GM23338 (cell line): ENCODE results near the gene ZNF223. TPM values are rescaled to one million over a fixed set of nuclear protein-coding genes. Genes with fewer than 3 reads are reported as not detected.
A peak's percentile ranks its signal among the peaks of the same experiment; 100 is the strongest.

Source experiments
- ATAC-seq: fragments of 200-7000 bp; cut with Tn5 transposase; 3 replicates; pipeline ENCODE4 v1.9.1; 2020
- DNase-seq: peaks from one replicate; pipeline ENCODE4 v3.0.0-alpha.2; 2015; ENCODE audit warnings: low spot score
- H2AFZ ChIP-seq: fragments of 200-600 bp; sonication (generic); 2 replicates; pipeline ENCODE4 v1.8.0; 2016; ENCODE audit warnings: antibody characterized with exemption, mild to moderate bottlenecking, moderate library complexity
- H3F3A ChIP-seq: fragments of 200-600 bp; sonication (generic); replicated peaks from 2 replicates; pipeline ENCODE4 v1.8.0; 2017; ENCODE audit warnings: antibody characterized with exemption, mixed run types, low read depth
- H3K27ac ChIP-seq: fragments of 200-600 bp; sonication (generic); 2 replicates; pipeline ENCODE4 v1.6.1; 2016; ENCODE audit warnings: low read depth
- H3K27me3 ChIP-seq: fragments of 200-600 bp; sonication (generic); 2 replicates; pipeline ENCODE4 v1.8.0; 2016; ENCODE audit warnings: mild to moderate bottlenecking, mixed run types, moderate library complexity; ENCODE audit not compliant: insufficient read depth
- H3K36me3 ChIP-seq: fragments of 200-600 bp; sonication (generic); 2 replicates; pipeline ENCODE4 v1.8.0; 2016; ENCODE audit warnings: mild to moderate bottlenecking; ENCODE audit not compliant: insufficient read depth
- H3K4me1 ChIP-seq: fragments of 200-600 bp; sonication (generic); 2 replicates; pipeline ENCODE4 v1.8.0; 2016; ENCODE audit warnings: mild to moderate bottlenecking, moderate library complexity; ENCODE audit not compliant: insufficient read depth
- H3K4me2 ChIP-seq: fragments of 200-600 bp; sonication (generic); 2 replicates; pipeline ENCODE4 v1.7.1; 2017; ENCODE audit warnings: mixed run types
- H3K4me3 ChIP-seq: fragments of 200-600 bp; sonication (generic); 2 replicates; pipeline ENCODE4 v1.6.1; 2016; ENCODE audit warnings: mixed run types
- H3K79me2 ChIP-seq: fragments of 200-600 bp; sonication (generic); replicated peaks from 2 replicates; pipeline ENCODE4 v1.8.0; 2017; ENCODE audit warnings: mild to moderate bottlenecking; ENCODE audit not compliant: insufficient read depth
- H3K9me2 ChIP-seq: fragments of 200-600 bp; sonication (generic); 2 replicates; pipeline ENCODE4 v1.8.0; 2017; ENCODE audit not compliant: insufficient read depth
- H4K20me1 ChIP-seq: fragments of 200-600 bp; sonication (generic); replicated peaks from 2 replicates; pipeline ENCODE4 v1.8.0; 2017; ENCODE audit warnings: mild to moderate bottlenecking; ENCODE audit not compliant: insufficient read depth
- H3K27ac Mint-ChIP-seq: 2 replicates; pipeline ENCODE4 v1.8.0; 2020; ENCODE audit warnings: inconsistent platforms, mild to moderate bottlenecking, moderate library complexity, mixed read lengths
- H3K27me3 Mint-ChIP-seq: 3 replicates; pipeline ENCODE4 v1.8.0; 2022; ENCODE audit warnings: low read depth, mild to moderate bottlenecking, moderate library complexity, mixed read lengths, inconsistent platforms; ENCODE audit not compliant: insufficient read depth, poor library complexity
- H3K36me3 Mint-ChIP-seq: 3 replicates; pipeline ENCODE4 v1.8.0; 2021; ENCODE audit warnings: low read depth, mild to moderate bottlenecking, inconsistent platforms, moderate library complexity, mixed read lengths
- H3K4me1 Mint-ChIP-seq: 3 replicates; pipeline ENCODE4 v1.8.0; 2020; ENCODE audit warnings: mild to moderate bottlenecking, inconsistent platforms, mixed read lengths
- H3K4me3 Mint-ChIP-seq: 3 replicates; pipeline ENCODE4 v1.8.0; 2021; ENCODE audit warnings: moderate library complexity, mild to moderate bottlenecking, inconsistent platforms, mixed read lengths
- H3K9me3 Mint-ChIP-seq: 3 replicates; pipeline ENCODE4 v1.8.0; 2020; ENCODE audit warnings: moderate library complexity, mild to moderate bottlenecking, inconsistent platforms, mixed read lengths
- CREB1 ChIP-seq: fragments of 250-450 bp; sonication (Bioruptor Pico); IDR thresholded peaks from 2 replicates; pipeline ENCODE4 v1.5.0; 2020; ENCODE audit warnings: low read depth, mild to moderate bottlenecking, moderate library complexity
- ETS1 ChIP-seq: IDR thresholded peaks from 2 replicates; pipeline ENCODE4 v1.6.1; 2016; ENCODE audit warnings: antibody characterized with exemption
- EZH2 ChIP-seq: fragments of 200-600 bp; sonication (generic); IDR thresholded peaks from one replicate; pipeline ENCODE4 v1.8.0; 2017; ENCODE audit warnings: antibody characterized with exemption, mild to moderate bottlenecking, low read depth; ENCODE audit not compliant: unreplicated experiment
- EZH2phosphoT487 ChIP-seq: fragments of 200-600 bp; sonication (generic); IDR thresholded peaks from one replicate; pipeline ENCODE4 v1.8.1; 2018; ENCODE audit warnings: antibody characterized with exemption; ENCODE audit not compliant: unreplicated experiment
- JUNB ChIP-seq: IDR thresholded peaks from one replicate; pipeline ENCODE4 v1.6.1; 2016; ENCODE audit warnings: antibody characterized with exemption; ENCODE audit not compliant: unreplicated experiment
- NANOG ChIP-seq: IDR thresholded peaks from 2 replicates; pipeline ENCODE4 v1.6.1; 2016; ENCODE audit warnings: antibody characterized with exemption, borderline replicate concordance
- POLR2AphosphoS5 ChIP-seq: IDR thresholded peaks from 2 replicates; pipeline ENCODE4 v1.6.1; 2016; ENCODE audit warnings: antibody characterized with exemption, low read depth
- REST ChIP-seq: IDR thresholded peaks from one replicate; pipeline ENCODE4 v1.6.1; 2018; ENCODE audit warnings: antibody characterized with exemption; ENCODE audit not compliant: unreplicated experiment
- STAT1 ChIP-seq: IDR thresholded peaks from one replicate; pipeline ENCODE4 v1.6.1; 2016; ENCODE audit warnings: antibody characterized with exemption; ENCODE audit not compliant: unreplicated experiment
- ZNF114 ChIP-seq: fragments of 250-450 bp; sonication (Bioruptor Pico); IDR thresholded peaks from 2 replicates; pipeline ENCODE4 v1.5.0; 2020; ENCODE audit warnings: mild to moderate bottlenecking, moderate library complexity
- ZNF331 ChIP-seq: fragments of 250-450 bp; sonication (Bioruptor Pico); IDR thresholded peaks from 2 replicates; pipeline ENCODE4 v1.5.0; 2020; ENCODE audit warnings: low read depth, mild to moderate bottlenecking, moderate library complexity
- ZNF462 ChIP-seq: fragments of 250-450 bp; sonication (Bioruptor Pico); IDR thresholded peaks from 2 replicates; pipeline ENCODE4 v1.5.0; 2020; ENCODE audit warnings: mild to moderate bottlenecking, moderate library complexity
- polyA plus RNA-seq: library from polyadenylated mRNA; unstranded; fragments of >200 nt; fragmentation: Nextera tagmentation; extraction: Ambion mirVana; gene quantifications from 2 replicates; pipeline ENCODE4 v1.2.1, GENCODE V29; 2016
- total RNA-seq: library from RNA; depleted of rRNA; stranded (reverse); fragments of >200 nt; shearing (Covaris generic); gene quantifications from 2 replicates; pipeline ENCODE4 v1.2.3, GENCODE V29; 2014

The ZNF223 gene
- total and polyA plus RNA-seq, 2 experiments from 2014 or later = 3.3 to 5.8 TPM

GRCh38 chr19:44032001-44032610 lies 19.7 kb upstream of the ZNF223 start:
- Mint-ChIP-seq H3K36me3 (peaks cover 83% of the 10 kb centered on the region), H3K27me3 (peaks cover 4% of the 10 kb centered on the region), H3K9me3 (peaks cover 75% of the 10 kb centered on the region), H3K4me1 (no peaks in the 10 kb centered on the region; the same call in 2 of the 3 replicates), H3K27ac (no peak overlapping the region), H3K4me3 (no peak overlapping the region)
- ATAC-seq (no peak), DNase-seq (no peak)
- Histone ChIP-seq H3K27me3 (no peaks in the 10 kb centered on the region), H3K79me2 (no peaks in the 10 kb centered on the region), H3K9me2 (no peaks in the 10 kb centered on the region), H3K4me3 (peak overlapping the region; percentile 20; the same call in 1 of the 2 replicates), H3K4me1 (no peaks in the 10 kb centered on the region), H3F3A (no peaks in the 10 kb centered on the region), H3K4me2 (no peak overlapping the region), H4K20me1 (no peaks in the 10 kb centered on the region), H2AFZ (no peak overlapping the region), H3K27ac (no peak overlapping the region), H3K36me3 (peaks cover 48% of the 10 kb centered on the region)
- TF ChIP-seq CREB1 = no peak
- no peak for TF ChIP-seq POLR2AphosphoS5
- no peak for TF ChIP-seq EZH2phosphoT487
- TF ChIP-seq ZNF331 (CRISPR knock-in tag) = no peak
- TF ChIP-seq JUNB = no peak
- TF ChIP-seq ZNF462 = no peak
- TF ChIP-seq STAT1 = no peak
- TF ChIP-seq NANOG = no peak
- no peak for TF ChIP-seq REST
- TF ChIP-seq ETS1 = no peak
- TF ChIP-seq EZH2 = no peak
- TF ChIP-seq ZNF114 (CRISPR knock-in tag) = no peak
